ENCODE measurements around the gene EXOG.

- no peak for TF ChIP-seq CTCF (conservative IDR thresholded peaks at IDR 0.05 in 1 of 2, IDR thresholded peaks at IDR 0.05 in 1 of 2; ENCODE audit: low read depth in 1 of 2, low read length in 2 of 2)
- no peak for TF ChIP-seq EZH2 (IDR thresholded peaks at IDR 0.05; ENCODE audit: low read length, missing control alignments)
Observed at GRCh38 chr3:38493031-38493430, 3.1 kb upstream of the EXOG start.

Data from fibroblast of lung (primary cell).